ENCODE data around the gene SMIM41.

Gene SMIM41

DNA sequence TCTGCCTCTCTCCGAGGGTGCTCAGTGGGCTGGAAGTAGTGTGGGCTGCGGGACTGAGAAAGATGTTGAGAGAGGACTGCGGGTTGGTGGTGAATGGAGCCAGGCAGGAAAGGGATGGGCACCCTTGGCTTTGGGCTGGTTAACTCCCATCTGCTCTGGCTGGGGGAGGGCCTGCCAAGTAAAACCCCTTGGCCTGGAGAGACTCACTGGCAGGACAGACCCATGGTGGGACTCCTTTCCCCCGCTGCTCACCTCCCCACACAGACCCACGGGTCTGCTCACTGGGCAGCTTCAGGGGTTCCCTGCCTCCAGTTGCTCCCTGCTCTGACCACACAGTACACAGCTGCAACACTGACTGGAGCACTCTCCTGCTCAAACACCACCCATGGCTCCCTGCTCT is 58.2 kb downstream of the SMIM41 start:
- TF ChIP-seq, protein P1, sequence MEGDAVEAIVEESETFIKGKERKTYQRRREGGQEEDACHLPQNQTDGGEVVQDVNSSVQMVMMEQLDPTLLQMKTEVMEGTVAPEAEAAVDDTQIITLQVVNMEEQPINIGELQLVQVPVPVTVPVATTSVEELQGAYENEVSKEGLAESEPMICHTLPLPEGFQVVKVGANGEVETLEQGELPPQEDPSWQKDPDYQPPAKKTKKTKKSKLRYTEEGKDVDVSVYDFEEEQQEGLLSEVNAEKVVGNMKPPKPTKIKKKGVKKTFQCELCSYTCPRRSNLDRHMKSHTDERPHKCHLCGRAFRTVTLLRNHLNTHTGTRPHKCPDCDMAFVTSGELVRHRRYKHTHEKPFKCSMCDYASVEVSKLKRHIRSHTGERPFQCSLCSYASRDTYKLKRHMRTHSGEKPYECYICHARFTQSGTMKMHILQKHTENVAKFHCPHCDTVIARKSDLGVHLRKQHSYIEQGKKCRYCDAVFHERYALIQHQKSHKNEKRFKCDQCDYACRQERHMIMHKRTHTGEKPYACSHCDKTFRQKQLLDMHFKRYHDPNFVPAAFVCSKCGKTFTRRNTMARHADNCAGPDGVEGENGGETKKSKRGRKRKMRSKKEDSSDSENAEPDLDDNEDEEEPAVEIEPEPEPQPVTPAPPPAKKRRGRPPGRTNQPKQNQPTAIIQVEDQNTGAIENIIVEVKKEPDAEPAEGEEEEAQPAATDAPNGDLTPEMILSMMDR (IDR thresholded peaks at IDR 0.05; ENCODE audit: insufficient read depth, low read depth, low read length, missing control alignments), result no peak
- no peak overlapping the region for H3K4me3 ChIP-seq (ENCODE audit: low read depth, low read length)
- no peak for DNase-seq (ENCODE audit: low read depth)

DNA sequence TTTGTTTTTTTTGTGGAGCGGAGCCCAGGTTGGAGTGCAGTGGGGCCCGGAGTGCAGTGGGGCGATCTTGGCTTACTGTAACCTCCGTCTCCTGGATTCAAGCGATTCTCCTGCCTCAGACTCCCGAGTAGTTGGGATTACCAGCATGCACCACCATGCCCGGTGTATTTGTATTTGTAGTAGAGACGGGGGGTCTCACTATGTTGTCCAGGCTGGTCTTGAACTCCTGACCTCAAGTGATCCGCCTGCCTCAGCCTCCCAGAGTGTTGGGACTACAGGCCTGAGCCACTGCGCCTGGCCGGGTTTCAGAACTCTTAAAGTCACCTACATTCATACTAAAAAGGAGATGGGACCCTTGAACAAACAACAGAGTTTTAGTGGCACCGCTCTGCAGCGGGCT is 59.6 kb downstream of the SMIM41 start:
- no peak for DNase-seq (ENCODE audit: low read depth)
- H3K4me3 ChIP-seq (ENCODE audit: low read depth, low read length), result no peak overlapping the region
- TF ChIP-seq, protein P1 (IDR thresholded peaks at IDR 0.05; ENCODE audit: insufficient read depth, low read depth, low read length, missing control alignments), result no peak

DNA sequence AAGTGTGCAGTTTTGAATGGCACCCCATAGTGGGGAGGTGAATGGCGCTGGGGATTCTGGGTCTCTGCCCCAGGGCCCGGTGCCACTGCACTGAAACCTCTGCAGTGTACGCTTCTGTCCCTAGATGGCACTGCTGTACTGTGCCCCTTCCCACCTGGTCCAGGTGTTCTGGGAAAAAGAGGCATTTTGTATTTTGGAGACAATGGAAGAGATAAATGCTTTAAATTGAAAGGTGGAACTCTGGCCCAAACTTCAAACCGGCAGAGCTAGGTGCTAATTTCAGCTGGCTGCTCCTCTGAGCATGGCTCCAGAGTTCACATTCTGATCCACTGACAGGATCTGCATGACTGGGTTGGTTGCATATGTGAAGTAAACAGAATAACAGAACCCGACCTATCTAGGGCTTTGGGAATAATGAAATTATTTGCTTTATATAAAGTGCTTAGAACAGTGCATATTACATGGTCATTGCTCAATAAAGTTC is 60.1 kb downstream of the SMIM41 start:
- H3K4me3 ChIP-seq (ENCODE audit: low read depth, low read length), result no peak overlapping the region
- TF ChIP-seq, protein P1 (IDR thresholded peaks at IDR 0.05; ENCODE audit: insufficient read depth, low read depth, low read length, missing control alignments), result peak; percentile 74
- DNase-seq (ENCODE audit: low read depth), result no peak

DNA sequence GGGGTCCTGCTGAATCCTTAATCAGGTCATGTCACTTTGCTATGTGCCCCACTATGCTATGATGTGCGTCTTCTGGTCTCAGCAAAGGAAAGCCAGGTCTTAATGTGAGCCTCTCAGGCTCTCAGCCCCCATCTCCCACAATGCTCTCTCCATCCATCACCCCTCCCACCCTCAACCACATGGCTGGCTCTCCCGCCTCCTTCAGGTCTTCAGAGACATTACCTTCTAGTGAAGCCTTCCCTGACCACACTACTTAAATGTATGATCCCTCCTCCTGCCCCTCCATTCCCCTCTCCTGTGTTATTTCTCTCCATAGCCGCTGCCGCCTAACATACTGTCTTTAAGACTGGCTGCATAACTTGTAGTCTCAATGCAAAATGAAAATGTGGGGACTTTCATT is 61.8 kb downstream of the SMIM41 start:
- H3K4me3 ChIP-seq (ENCODE audit: low read depth, low read length), result no peak overlapping the region
- TF ChIP-seq, protein P1 (IDR thresholded peaks at IDR 0.05; ENCODE audit: insufficient read depth, low read depth, low read length, missing control alignments), result no peak
- no peak for DNase-seq (ENCODE audit: low read depth)

DNA sequence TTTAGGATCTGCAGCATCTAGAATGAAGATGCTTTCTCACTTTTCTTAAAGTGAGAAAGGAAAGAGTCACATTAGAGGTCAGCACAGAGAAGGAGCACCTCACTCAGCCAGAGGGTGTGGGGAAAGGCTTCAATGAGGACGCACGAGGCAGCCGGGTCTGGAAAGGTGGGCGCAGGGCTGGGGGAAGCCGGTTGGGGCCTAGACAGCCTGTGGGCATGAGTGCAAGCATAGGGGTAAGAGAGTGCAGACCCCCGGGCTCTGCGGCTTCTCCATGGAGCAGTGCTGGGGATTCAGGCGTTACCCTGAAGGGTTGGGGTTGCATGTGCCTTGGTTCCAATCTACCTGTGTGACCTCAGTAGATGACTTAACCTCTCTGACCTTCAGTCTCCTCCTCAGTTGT is 62.4 kb downstream of the SMIM41 start:
- no peak overlapping the region for H3K4me3 ChIP-seq (ENCODE audit: low read depth, low read length)
- TF ChIP-seq, protein P1 (IDR thresholded peaks at IDR 0.05; ENCODE audit: insufficient read depth, low read depth, low read length, missing control alignments), result no peak
- no peak for DNase-seq (ENCODE audit: low read depth)

DNA sequence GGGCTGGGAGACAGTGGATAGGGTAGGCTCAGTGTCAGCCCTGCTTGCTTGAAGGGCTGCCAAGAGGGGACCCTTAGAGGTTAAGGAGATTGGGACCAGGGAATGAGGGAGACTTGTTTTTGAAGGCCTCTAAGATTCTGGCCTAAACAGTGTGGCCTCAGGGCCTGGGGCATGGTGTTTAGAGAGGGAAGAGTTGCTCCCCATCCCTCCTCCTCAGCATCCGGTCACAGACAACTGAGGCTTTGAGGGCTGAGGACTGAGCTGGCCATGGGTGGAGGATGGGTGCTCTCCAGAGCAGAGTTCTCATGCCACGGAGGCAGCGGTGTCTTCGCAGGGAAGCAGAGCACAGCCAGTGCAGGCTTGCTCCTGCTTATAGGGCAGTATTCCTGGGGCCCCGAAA is 62.9 kb downstream of the SMIM41 start:
- H3K4me3 ChIP-seq (ENCODE audit: low read depth, low read length), result no peak overlapping the region
- TF ChIP-seq, protein P1 (IDR thresholded peaks at IDR 0.05; ENCODE audit: insufficient read depth, low read depth, low read length, missing control alignments), result no peak
- DNase-seq (ENCODE audit: low read depth), result no peak

DNA sequence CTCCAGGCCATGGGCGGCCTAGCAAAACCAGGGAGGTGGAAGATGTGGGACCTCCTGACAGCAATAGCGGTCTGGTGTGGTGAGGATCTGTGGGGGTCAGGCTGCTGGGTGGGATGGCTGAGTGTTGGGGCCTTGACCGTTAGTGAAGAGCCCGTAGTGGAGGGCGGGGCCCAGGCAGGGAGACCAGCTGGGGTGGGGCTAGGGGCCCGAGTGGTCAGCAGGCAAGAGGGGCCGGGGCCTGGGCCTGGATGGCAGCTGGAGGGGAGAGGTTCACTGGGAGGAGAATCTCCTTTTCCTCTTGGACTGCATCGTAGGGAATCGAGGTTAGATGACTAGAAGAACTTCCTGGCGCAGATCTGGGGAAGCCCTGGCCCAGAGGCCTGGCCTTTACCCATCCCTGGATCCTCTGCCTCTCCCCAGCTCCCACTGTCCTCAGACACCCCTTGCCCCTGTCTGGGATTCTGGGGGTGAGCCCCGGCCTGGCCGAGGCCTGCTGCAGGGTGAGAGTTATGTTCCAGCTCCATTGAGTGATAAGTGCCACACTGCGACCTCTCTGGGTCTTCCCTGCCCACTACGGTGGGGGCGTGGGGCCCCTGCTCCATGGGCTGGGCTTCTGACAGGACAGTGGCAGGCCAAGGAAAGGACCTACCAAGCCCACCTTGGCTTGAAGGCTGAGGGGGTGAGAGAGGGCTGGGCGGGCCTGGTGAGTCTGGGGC is 65.2 kb downstream of the SMIM41 start:
- no peak overlapping the region for H3K4me3 ChIP-seq (ENCODE audit: low read depth, low read length)
- DNase-seq (ENCODE audit: low read depth), result no peak
- TF ChIP-seq, protein P1 (IDR thresholded peaks at IDR 0.05; ENCODE audit: insufficient read depth, low read depth, low read length, missing control alignments), result no peak
